Heart right ventricle (tissue), 16 donors: ENCODE measurements around the gene WDR91. TPM values are rescaled to one million over a fixed set of nuclear protein-coding genes. Genes with fewer than 3 reads are reported as not detected.
A peak's percentile ranks its signal among the peaks of the same experiment; 100 is the strongest.

Experiments
- ATAC-seq, 8 donors: fragments of 200-7000 bp; cut with Tn5 transposase; one replicate each; pipeline ENCODE4 v1.9.1; 2020; ENCODE audit warnings: mild to moderate bottlenecking in 8 of 8, moderate library complexity in 8 of 8, moderate number of reproducible peaks in 1 of 8
- DNase-seq, 2 donors: peaks; one replicate each; pipeline ENCODE4 v3.0.0-alpha.2; 2020
- H3K27ac ChIP-seq, 10 donors: fragments of 200-600 bp; sonication (generic) in 2 of 10; one replicate each; pipeline versions ENCODE4 v1.5.0 to v1.8.0; 2020 to 2022; ENCODE audit warnings: mild to moderate bottlenecking in 3 of 10
- H3K27me3 ChIP-seq, 7 donors: fragments of 200-600 bp; one replicate each; pipeline ENCODE4 v1.8.0; 2021 to 2022; ENCODE audit warnings: mild to moderate bottlenecking in 2 of 7
- H3K36me3 ChIP-seq, 9 donors: fragments of 200-600 bp; sonication (generic) in 1 of 9; one replicate each; pipeline versions ENCODE4 v1.5.0 to v1.8.0; 2020 to 2022; ENCODE audit warnings: mild to moderate bottlenecking in 2 of 9
- H3K4me1 ChIP-seq, 9 donors: fragments of 200-600 bp; sonication (generic) in 1 of 9; one replicate each; pipeline versions ENCODE4 v1.5.0 to v1.8.0; 2020 to 2022; ENCODE audit warnings: mild to moderate bottlenecking in 4 of 9
- H3K4me3 ChIP-seq, 10 donors: fragments of 200-600 bp; sonication (generic) in 2 of 10; one replicate each; pipeline versions ENCODE4 v1.5.0 to v1.8.0; 2020 to 2022; ENCODE audit warnings: mild to moderate bottlenecking in 7 of 10, moderate library complexity in 2 of 10
- H3K9me3 ChIP-seq, 11 donors: fragments of 200-600 bp in 10 of 11; sonication (generic) in 2 of 11; one replicate each; pipeline versions ENCODE4 v1.5.0 to v1.8.0; 2013 to 2022; ENCODE audit warnings: mild to moderate bottlenecking in 2 of 11, control low read depth in 1 of 11, moderate library complexity in 1 of 11
- WGBS, 2 donors: extraction: QIAGEN DNeasy Blood & Tissue Kit; methylation state at CpG; one replicate each; pipeline ENCODE4 v1.1.7; 2013; ENCODE audit warnings: inconsistent platforms in 1 of 2; 5-methylcytosine and 5-hydroxymethylcytosine counted together
- intact Hi-C, 10 donors: fragments of 100-400 bp; cut with DNase I; formaldehyde crosslinking; loops; one replicate each; pipeline versions ENCODE4 v1.11.1 to v1.14.2; 2022
- microRNA-seq, 2 donors: library from miRNA; unstranded; fragments of <30 nt; microRNA quantifications; one replicate each; pipeline ENCODE4 v1.2.0, GENCODE V29; 2021
- polyA plus RNA-seq, 2 donors: library from polyadenylated mRNA; stranded (reverse); fragments of 200-250 nt; gene quantifications; one replicate each; pipeline ENCODE4 v1.2.3, GENCODE V29; 2013
- total RNA-seq, 10 donors: library from RNA; stranded (reverse); fragmentation: NEBNext Ultra II Directional in 3 of 10; extraction: Animal tissue kit (Norgen Biotek cat#: 25700) in 3 of 10; gene quantifications; one replicate each; pipeline versions ENCODE4 v1.2.1 to v1.2.4, GENCODE V29; 2021 to 2023
- TF ChIP-seq, protein P1 (sequence below), 9 donors: fragments of 200-600 bp; sonication (generic) in 2 of 9; IDR thresholded peaks; one replicate each; pipeline versions ENCODE4 v1.5.0 to v1.8.0; 2021 to 2022; ENCODE audit warnings: antibody characterized with exemption in 9 of 9, mild to moderate bottlenecking in 5 of 9, moderate library complexity in 1 of 9
- donor health status: Arrhythmogenic right ventricular cardiomyopathy.
- donor health status: ischemic (EF 13 %, LVEDD 7.1; RV severe dilation, severe dysfunction).
- donor health status: healthy with polysubstance abuse.
- donor health status: DM: no; HTN: yes; CAD: no.
- donor health status: DM: no; HTN: no; CAD: no.
- donor health status: ischemic (EF 25% LVEDD 6.9; RV normal size, moderate dysfunction).
- donor health status: ischemic (EF 25% LVEDD 5.7; RV mildly dilated, moderate dysfunction).
- donor health status: healthy.
- donor health status: DM: yes; HTN: yes; CAD: no.
- donor health status: Ischemic cardiomyopathy.
- donor health status: ischemic (EF 35%, LVEDD 5.7; RV mildly dilated, moderate dysfunction).
- donor health status: nonischemic (EF 11% LVEDD 7.7; RV severe dilation, severe dysfunction).
- donor health status: DM: yes; HTN: yes; CAD: no.
- donor health status: PGD.
- donor health status: ischemic (EF 29% LVEDD 5.4; RV normal size, mild dysfunction).
- donor health status: nonischemic (EF 23%, LVEDD 6.1; RV moderate dilation, normal function).

Gene WDR91
- total and polyA plus RNA-seq, 12 donors = 3.0 to 10.4 (median 5.9) TPM

DNA sequence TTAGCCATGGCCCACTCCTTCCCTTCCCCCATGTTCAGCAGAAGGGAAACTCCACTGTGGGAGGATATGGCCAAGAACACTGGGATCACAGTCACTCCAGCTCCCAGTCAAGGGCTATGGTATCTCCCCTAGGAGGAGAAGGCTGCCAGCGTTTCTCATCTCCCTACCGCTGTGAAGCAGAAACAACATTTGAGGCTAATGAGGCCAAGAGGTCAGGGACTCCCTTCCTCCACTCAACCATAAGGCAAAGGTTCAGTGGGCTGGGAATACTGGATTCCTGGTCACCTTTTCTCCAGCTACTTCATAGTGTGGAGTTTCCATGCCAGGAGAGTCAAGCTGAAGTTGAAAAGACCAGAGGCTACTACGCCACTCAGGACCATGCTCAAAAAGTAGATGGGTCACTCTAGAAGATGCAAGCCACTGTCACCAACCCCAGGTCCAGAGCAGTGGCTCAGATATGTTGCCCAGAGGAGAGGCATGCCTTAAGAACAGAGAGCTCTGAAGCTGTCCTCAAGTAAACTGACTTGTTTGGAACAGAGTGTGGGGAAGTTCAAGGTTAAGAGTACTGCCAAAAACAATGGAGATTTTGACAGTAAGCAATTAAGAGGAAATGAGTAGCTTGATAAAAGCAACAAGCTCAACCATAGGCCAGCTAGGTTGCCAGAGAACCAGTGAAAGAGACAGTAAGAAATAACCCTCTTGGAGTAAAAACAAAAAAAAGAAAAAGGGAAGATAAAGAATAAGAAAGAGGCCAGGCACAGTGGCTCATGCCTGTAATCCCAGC, 67.2 kb downstream of the WDR91 start:
- ATAC-seq = peak in 6 of 8 donors; percentile 15 to 58 (median 39)
- TF ChIP-seq, protein P1, sequence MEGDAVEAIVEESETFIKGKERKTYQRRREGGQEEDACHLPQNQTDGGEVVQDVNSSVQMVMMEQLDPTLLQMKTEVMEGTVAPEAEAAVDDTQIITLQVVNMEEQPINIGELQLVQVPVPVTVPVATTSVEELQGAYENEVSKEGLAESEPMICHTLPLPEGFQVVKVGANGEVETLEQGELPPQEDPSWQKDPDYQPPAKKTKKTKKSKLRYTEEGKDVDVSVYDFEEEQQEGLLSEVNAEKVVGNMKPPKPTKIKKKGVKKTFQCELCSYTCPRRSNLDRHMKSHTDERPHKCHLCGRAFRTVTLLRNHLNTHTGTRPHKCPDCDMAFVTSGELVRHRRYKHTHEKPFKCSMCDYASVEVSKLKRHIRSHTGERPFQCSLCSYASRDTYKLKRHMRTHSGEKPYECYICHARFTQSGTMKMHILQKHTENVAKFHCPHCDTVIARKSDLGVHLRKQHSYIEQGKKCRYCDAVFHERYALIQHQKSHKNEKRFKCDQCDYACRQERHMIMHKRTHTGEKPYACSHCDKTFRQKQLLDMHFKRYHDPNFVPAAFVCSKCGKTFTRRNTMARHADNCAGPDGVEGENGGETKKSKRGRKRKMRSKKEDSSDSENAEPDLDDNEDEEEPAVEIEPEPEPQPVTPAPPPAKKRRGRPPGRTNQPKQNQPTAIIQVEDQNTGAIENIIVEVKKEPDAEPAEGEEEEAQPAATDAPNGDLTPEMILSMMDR (IDR thresholded peaks at IDR 0.05) = no peak
- DNase-seq = peak in 1 of 2 donors; percentile 16
- intact Hi-C loops = loop anchor here in 1 of 10 donors (5.0 kb wide), 1 partner anchor 157 kb away; the partner anchor contains the start of gene AGBL3
- Histone ChIP-seq H3K9me3 (no peaks in the 10 kb centered on the region), H3K27me3 (no peaks in the 10 kb centered on the region), H3K36me3 (no peaks in the 10 kb centered on the region), H3K4me3 (no peak overlapping the region), H3K4me1 (peaks cover 6 to 45% (median 37%) of the 10 kb centered on the region in 9 donors), H3K27ac (peak overlapping the region in 7 of 10 donors; percentile 9 to 96 (median 48))
- WGBS, 2 donors = 71 to 85% methylated on average over 3 of the region's 3 CpGs

Small RNA genes within 50 kb of the gene (microRNA-seq; reads per million reads assigned to microRNA genes)
- gene MIR6509 = 0 reads per million in 2 donors

Other genes with a start within 250 kb of the WDR91 start
- gene AGBL3, start 225.0 kb downstream of the WDR91 start, total RNA-seq = 1 to 10 TPM in 8 of 10 donors, under 1 TPM in 2; 0.64 to 2.6 (median 1.3) TPM
- gene AGBL3, start 225.0 kb downstream of the WDR91 start, polyA plus RNA-seq = under 1 TPM; 0.88 to 0.95 TPM
- gene TMEM140, start 63.5 kb downstream of the WDR91 start, total RNA-seq = 10 to 100 TPM; 15.7 to 74.1 (median 26.2) TPM
- 10 to 100 TPM in 1 of 2 donors, 1 to 10 TPM in 1; 6.1 to 28.3 TPM for gene TMEM140, start 63.5 kb downstream of the WDR91 start, polyA plus RNA-seq
- gene CYREN, start 40.8 kb downstream of the WDR91 start, total RNA-seq = 10 to 100 TPM; 16.0 to 33.3 (median 22.6) TPM
- gene CYREN, start 40.8 kb downstream of the WDR91 start, polyA plus RNA-seq = 10 to 100 TPM; 20.1 to 23.4 TPM
- not detected for gene STRA8, start 22.3 kb upstream of the WDR91 start, total RNA-seq
- not detected for gene STRA8, start 22.3 kb upstream of the WDR91 start, polyA plus RNA-seq